Measurements from ENCODE around the gene PTPRR.
"Not testable (repeated sequence)": the region's sequence is repeated elsewhere in the genome, so short reads cannot be mapped to it uniquely, and the experiment has no call there.

The PTPRR gene

DNA sequence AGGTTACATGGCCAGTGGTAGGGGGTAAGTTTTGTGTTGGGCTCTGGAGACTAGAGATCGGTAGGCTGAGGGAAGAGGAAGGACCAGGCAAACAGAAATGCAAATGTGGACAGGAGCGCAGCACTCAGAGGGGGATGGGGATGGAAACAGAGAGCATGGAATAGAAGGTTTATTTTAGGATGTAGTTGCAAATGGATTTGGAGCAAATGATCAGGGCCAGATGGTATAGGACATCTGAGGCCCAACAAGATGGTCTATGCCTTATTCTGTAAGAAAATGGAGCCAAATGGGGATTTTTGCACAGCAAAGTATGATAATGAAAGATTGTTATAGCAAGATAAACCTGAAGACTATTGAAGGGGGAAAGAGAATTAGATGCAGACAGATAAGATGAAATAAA, 180.8 kb downstream of the PTPRR start:
- no peak for DNase-seq

DNA sequence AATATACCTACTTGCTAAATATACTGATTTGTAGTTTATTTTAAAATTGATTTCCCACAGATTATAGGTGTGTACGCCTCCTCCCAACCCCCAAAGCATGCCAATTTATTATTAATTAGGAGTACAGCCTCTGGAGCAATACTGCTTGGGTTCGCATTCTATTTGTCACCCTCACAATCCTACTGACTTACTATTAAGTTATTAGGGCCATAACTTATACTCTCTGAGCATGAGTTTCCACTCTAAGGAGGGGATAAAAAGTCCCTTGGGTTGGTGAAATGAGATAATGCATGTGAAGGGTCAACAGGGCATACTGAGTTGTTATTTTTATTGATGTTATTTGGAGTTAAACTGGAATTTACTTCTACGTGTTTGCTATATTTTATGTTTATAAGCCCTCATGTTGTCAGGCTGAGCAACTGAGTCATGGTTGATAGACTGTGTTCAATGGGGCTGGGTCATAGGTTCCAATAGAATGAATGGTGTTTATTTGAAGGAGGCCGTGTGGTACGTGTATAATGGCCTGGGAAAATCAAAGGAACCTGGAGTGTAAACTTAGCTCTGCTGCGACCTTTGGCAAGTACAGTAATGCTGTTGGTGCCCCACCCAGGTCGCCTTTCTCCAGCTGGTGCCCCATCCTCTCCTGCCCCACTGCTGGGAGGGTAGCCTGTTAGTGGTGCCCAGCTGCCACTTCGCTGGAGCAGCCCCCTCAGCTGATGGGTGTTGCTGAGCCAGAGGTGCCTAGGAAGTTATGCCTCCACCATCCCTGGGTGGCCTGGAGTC, 184.0 kb downstream of the PTPRR start:
- no peak for DNase-seq

- not testable (repeated sequence) for DNase-seq
These were observed 185.3 kb downstream of the PTPRR start for GRCh38 chr12:70735197-70735596.

DNA sequence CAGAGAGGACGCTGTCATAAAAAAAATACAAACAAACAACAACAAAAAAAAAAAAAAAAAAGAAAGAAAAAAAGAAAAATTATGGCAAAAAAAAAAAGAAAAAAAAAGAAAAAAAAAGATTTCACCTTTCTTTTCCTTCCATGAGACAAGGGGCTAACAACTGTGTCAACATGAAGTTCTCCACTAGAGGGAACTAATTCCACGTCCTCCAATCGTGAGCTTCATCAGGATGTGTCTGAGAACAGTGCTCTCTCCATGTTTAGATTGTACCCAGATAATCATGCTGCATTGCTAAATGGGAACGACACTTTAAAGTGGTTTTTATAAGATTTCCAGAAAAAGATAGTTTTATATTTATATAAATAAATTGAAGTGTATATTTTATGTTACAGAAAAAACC, 187.2 kb downstream of the PTPRR start:
- DNase-seq, result peak; percentile 5

DNA sequence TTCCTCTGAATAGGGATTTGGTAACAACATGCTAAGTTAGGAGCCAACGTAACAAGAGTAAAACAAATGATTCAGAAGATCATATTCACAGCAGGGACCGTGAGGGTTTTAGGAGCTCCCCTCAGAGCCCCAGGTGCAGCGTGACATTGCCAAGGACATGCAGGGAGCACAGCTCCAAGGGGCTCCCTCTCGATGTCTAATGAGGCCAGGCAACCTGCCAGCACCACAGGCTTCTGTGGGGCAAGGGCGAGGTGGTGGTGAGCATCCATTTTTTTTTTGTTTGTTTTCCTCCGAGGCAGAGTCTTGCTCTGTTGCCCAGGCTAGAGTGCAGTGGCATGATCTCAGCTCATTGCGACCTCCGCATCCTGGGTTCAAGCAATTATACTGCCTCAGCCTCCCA, 188.3 kb downstream of the PTPRR start:
- DNase-seq, result peak; percentile 4

- DNase-seq, result no peak
These were observed 189.8 kb downstream of the PTPRR start for GRCh38 chr12:70730675-70731180.

GRCh38 chr12:70724444-70724843, 196.1 kb downstream of the PTPRR start:
- no peak for DNase-seq

DNA sequence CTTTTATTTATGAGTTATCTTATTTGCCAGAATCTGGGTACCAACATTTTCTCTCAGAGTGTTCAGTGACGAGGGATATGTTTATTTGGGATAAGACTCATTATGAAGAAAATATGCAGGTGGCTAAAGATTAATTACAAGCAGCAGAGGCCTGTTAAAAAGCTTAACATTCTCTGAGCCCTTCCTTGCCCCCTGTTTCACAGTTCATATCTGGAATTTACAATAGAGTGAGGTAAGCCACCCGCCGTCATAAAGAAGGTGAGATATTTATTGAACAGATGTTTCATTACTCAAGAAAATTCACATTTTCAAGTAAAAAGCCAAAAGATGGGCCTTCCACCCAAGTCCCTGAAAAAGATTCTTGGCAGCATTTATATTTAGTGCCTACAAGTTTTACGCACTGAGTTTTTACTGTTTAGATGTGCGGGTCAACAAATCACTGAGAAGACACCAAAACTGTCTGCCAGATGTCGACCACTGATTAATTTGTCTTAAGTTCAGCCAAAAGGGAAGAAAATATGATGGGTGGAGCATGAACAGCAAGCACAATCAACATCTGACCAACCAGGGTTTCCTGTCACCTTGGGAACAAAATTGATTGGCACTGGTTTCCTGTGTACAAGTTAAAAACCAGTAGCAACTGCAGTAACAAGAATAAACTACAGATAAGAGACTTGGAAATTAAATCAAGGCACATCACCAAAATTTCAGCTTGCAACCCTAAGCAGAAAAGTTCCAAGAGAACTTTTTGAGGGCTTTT, 197.8 kb downstream of the PTPRR start:
- DNase-seq, result no peak

DNA sequence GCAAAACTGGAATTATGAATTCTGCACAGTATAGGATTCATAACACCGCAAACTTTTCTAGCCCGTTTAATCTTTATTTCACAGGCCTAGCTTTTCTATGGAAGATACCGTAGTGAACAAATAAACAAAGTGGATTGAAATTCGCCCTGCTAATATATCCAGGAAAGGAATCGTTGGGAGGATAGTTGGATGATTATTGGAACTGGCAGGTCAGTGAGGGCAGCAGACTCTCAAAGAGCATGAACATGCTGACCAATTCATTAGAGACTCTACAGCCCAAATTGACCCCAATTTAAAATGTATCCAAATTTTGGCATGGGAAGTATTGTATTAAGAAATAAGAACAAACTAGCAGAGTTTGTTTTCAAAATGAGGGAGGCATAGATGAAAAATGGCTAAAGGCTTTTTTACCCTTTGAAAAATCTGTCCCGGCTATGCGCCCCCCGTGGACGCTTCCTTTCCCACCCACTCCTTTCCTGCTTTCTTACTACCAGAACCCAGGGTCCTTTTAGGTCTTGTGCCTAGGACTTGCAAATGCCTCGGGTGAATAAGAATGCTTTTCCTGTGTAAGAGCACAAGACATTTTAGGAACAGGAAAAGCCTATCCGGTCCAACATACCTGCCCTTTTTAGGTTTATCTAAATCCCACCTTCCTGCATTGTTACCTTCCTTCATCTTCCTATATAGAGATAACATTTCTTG, 198.7 kb downstream of the PTPRR start:
- no peak for DNase-seq

GRCh38 chr12:70721216-70721615, 199.3 kb downstream of the PTPRR start:
- no peak for DNase-seq

DNA sequence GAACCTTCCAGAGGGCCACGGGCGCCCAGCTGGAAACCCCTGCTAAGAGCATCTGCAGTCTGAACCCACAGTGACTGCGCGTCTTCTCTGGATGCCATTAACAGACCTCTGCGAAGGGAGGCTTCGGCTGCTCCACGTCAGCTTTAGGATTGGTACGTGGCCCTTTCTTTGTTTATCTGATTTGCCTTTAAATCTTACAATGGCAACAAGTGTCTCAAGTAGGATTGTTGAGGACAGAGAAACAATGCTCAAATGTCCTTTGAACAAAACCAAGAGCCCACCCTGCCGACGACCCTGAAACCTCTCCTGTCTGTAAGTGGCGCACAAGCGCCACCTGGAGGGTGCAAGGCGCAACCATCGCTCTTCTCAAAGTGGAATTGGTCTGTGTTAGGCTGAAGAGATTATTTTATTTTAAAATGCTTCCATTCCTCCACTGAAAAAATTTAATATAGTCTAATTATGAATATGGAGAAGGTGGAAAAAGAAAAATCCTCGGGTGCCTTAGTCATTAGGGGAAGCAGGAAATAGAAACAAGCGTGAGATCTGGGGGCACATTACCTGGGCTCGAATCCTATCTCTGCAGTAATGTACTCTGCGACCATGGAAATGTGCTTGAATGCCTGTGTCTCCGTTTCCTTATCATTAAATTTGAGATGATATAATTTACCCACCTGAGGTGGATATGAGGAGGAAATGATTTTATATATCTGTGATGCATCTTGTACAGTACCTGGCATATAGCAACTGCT, 200.7 kb downstream of the PTPRR start:
- DNase-seq, result peak; percentile 3

DNA sequence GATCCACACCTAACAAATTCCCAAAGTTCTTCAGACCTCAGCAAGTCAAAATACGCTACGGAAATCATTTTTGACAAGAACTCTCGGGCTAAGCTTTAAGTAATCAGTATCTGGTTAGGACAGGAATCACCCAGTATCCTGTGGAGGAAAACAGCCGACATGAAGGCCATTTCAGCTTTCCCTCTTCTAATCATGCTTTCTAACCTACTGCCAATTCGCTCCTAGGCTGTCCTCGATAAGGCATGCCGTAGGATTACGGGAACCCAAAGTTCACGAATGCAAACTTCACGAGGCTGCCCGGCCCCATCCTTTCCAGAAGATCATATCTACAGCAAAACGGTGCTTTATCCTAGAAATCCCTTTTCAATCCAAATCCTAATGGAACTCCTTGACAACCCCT, 201.5 kb downstream of the PTPRR start:
- DNase-seq, result no peak

DNA sequence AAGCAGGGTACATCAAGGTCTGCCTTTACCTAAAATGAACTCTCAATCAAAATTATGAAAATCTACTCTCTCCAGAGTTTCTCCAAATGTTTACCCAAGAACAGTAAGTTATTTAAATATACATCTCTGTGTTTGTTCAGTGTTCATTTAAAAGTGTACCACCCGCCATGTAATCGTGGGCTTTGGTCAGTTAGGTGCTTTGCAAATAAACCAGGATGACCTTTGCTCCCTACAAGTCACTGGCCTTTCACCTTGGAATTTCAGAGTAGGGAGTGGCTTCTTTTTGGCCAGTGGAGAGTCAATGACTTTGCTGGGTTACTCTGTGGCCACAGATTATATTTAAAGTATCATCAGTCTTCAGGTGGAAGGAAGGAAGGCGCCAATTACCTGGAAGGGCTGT, 208.7 kb downstream of the PTPRR start:
- DNase-seq, result no peak

- DNase-seq, result no peak
These were observed 211.5 kb downstream of the PTPRR start for GRCh38 chr12:70709022-70709421.

DNA sequence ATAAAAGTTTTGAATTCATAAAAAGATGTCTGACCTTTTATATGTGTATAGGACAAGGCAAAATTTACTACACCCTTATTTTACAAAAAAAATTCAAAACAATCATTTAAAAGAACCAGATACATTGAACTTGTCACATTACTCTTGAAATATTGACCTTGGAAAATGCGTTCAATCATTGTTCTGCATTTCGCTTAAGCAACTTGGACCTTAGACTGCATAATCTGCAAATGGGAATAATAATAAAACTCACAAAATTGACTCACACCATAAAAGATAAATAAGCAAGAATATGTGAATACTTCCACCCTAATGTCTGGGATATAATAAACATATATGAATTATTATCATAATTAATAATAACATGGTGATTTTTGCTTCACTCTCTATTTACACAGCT, 213.9 kb downstream of the PTPRR start:
- DNase-seq, result no peak

DNA sequence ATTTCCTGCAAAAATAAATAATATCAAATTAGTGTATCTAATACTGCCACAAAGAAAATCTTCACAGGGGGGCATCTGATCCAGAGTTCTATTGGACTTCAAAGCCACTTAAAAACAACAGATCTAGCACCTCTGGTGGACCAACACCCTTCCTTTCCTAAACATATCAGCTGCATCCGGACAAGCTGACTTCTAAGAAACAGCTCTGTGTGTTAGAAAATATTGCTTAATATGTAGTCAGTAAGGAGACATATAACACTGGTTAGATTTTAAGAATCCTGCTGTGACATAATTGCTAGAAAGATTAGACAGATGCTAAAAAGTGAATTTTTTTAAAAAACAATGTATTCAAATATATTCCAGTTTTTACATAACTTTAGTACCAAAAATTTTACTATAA, 222.2 kb downstream of the PTPRR start:
- no peak for DNase-seq

DNA sequence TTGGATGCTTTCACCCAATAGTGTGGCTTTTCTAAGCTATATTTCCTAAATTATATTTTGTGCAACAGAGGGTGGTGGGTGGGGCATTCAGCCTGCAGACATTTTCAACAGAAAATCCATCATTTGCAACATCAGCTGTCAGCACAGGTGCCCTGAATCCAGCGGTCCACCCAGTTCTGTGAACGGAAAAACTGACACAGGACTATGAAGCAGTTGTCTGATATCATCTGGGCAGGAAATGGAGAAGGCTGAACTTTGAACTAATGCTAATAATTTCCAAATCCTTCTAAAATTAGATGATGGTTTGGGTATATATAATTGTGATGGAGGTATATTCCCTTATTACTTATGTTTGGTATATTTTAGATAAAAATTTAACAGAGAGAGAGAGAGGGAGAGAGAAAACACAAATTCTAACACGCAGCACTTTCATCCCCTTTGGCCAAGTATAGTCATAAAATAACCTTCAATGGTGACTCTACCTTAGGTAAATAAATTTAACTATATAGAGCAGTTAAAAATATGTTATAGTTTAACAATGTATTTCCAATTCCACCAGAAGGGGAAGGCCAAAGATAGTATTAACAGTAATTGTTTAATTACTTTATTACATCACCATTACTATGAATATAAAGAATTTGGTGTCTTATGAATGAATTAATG, 225.0 kb downstream of the PTPRR start:
- DNase-seq, result no peak

DNA sequence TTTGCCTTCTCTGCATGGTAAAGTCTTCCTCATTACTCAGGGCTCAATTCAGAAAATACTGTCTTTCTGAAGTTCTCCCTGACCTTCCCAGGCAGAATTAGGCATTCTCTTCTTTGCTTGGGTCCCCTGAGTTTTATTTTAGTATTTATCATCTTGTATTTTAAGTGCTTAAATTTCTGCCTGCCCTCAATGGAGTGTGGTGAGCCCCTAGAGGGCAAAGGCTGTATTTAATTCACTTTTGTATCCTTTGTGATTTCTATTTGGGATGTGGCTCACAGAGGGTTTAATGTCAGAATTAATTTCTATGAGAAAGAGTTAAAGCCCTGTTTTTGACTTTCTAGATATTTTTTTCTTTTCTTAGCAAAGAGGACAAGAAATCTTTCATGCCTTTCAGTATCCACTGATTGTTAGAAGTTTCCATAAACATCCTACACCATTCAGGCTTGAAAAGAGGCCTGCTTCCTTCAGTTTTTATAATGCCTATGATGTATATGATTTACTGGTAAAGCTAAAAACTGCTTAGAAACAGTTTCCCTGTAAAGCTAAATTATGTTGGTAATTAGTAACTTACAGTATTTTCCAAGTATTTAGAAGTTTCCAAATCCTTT, 227.8 kb downstream of the PTPRR start:
- DNase-seq, result no peak

GRCh38 chr12:70691018-70691672, 229.4 kb downstream of the PTPRR start:
- DNase-seq, result no peak

- DNase-seq, result no peak
These were observed 233.6 kb downstream of the PTPRR start for GRCh38 chr12:70686907-70687306.

GRCh38 chr12:70686299-70686698, 234.2 kb downstream of the PTPRR start:
- no peak for DNase-seq
